Nephron progenitor cell (in vitro differentiated cells): ENCODE data around the gene AP1S1.
A peak's percentile ranks its signal among the peaks of the same experiment; 100 is the strongest.
"Not testable (repeated sequence)": the region's sequence is repeated elsewhere in the genome, so short reads cannot be mapped to it uniquely, and the experiment has no call there.

Experiments used
- DNase-seq: peaks from one replicate; pipeline ENCODE4 v3.0.0; 2021
- H3K27ac Mint-ChIP-seq: 2 replicates; pipeline ENCODE4 v1.8.0; 2021; ENCODE audit warnings: mild to moderate bottlenecking, moderate library complexity, mixed read lengths
- H3K27me3 Mint-ChIP-seq: 2 replicates; pipeline ENCODE4 v1.8.0; 2021; ENCODE audit warnings: mild to moderate bottlenecking, low read depth, mixed read lengths; ENCODE audit not compliant: poor library complexity
- H3K36me3 Mint-ChIP-seq: 2 replicates; pipeline ENCODE4 v1.8.0; 2021; ENCODE audit warnings: low read depth, mixed read lengths
- H3K4me1 Mint-ChIP-seq: 2 replicates; pipeline ENCODE4 v1.8.0; 2021; ENCODE audit warnings: mixed read lengths
- H3K4me3 Mint-ChIP-seq: 2 replicates; pipeline ENCODE4 v1.8.0; 2021; ENCODE audit warnings: mild to moderate bottlenecking, moderate library complexity, mixed read lengths
- H3K9me3 Mint-ChIP-seq: 2 replicates; pipeline ENCODE4 v1.8.0; 2021; ENCODE audit warnings: mild to moderate bottlenecking, moderate library complexity, mixed read lengths
- CTCF ChIP-seq: fragments of 200-600 bp; sonication (generic); IDR thresholded peaks from 2 replicates; pipeline ENCODE4 v1.5.0; 2021; ENCODE audit warnings: antibody characterized with exemption

AP1S1 gene

GRCh38 chr7:101116898-101117297 lies 37.4 kb upstream of the AP1S1 start:
- Mint-ChIP-seq H3K36me3 (no peaks in the 10 kb centered on the region), H3K27ac (no peak overlapping the region), H3K4me3 (no peak overlapping the region), H3K27me3 (peaks cover 1% of the 10 kb centered on the region), H3K9me3 (no peaks in the 10 kb centered on the region), H3K4me1 (peaks cover 11% of the 10 kb centered on the region)
- no peak for TF ChIP-seq CTCF
- DNase-seq: no peak

GRCh38 chr7:101118856-101119255 lies 35.4 kb upstream of the AP1S1 start:
- no peak for TF ChIP-seq CTCF
- Mint-ChIP-seq H3K4me3 (no peak overlapping the region), H3K36me3 (no peaks in the 10 kb centered on the region), H3K9me3 (no peaks in the 10 kb centered on the region), H3K4me1 (peaks cover 26% of the 10 kb centered on the region), H3K27me3 (peaks cover 12% of the 10 kb centered on the region), H3K27ac (no peak overlapping the region)
- no peak for DNase-seq

GRCh38 chr7:101119876-101120275 lies 34.4 kb upstream of the AP1S1 start:
- Mint-ChIP-seq H3K27me3 (peaks cover 12% of the 10 kb centered on the region), H3K4me3 (no peak overlapping the region), H3K27ac (peak overlapping the region; percentile 77)

GRCh38 chr7:101120315-101120714 lies 34.0 kb upstream of the AP1S1 start:
- no peaks in the 10 kb centered on the region for H3K36me3 Mint-ChIP-seq

More at GRCh38 chr7:101119876-101120275, 34.4 kb upstream of the AP1S1 start:
- DNase-seq: no peak
- no peak for TF ChIP-seq CTCF
- Mint-ChIP-seq H3K36me3 (no peaks in the 10 kb centered on the region), H3K9me3 (no peaks in the 10 kb centered on the region), H3K4me1 (peaks cover 32% of the 10 kb centered on the region)

GRCh38 chr7:101121631-101121990 lies 32.7 kb upstream of the AP1S1 start:
- not testable (repeated sequence) for DNase-seq, H3K36me3 Mint-ChIP-seq, H3K9me3 Mint-ChIP-seq, H3K4me3 Mint-ChIP-seq, H3K27ac Mint-ChIP-seq
- H3K4me1 Mint-ChIP-seq: peaks cover 44% of the 10 kb centered on the region
- peaks cover 13% of the 10 kb centered on the region for H3K27me3 Mint-ChIP-seq

More at GRCh38 chr7:101120315-101120714, 34.0 kb upstream of the AP1S1 start:
- H3K4me3 Mint-ChIP-seq: no peak overlapping the region
- no peak for TF ChIP-seq CTCF
- H3K27ac Mint-ChIP-seq: peak overlapping the region; percentile 69
- no peaks in the 10 kb centered on the region for H3K9me3 Mint-ChIP-seq
- no peak for DNase-seq
- H3K4me1 Mint-ChIP-seq: peaks cover 35% of the 10 kb centered on the region
- H3K27me3 Mint-ChIP-seq: peaks cover 12% of the 10 kb centered on the region

GRCh38 chr7:101121991-101122932 lies 32.0 kb upstream of the AP1S1 start:
- peaks cover 14% of the 10 kb centered on the region for H3K27me3 Mint-ChIP-seq
- H3K27ac Mint-ChIP-seq: peak overlapping the region; percentile 80
- peak overlapping the region; percentile 15 for H3K4me3 Mint-ChIP-seq
- no peak for TF ChIP-seq CTCF
- H3K4me1 Mint-ChIP-seq: peaks cover 50% of the 10 kb centered on the region
- peak; percentile 30 for DNase-seq
- H3K36me3 Mint-ChIP-seq: no peaks in the 10 kb centered on the region
- peaks cover 4% of the 10 kb centered on the region for H3K9me3 Mint-ChIP-seq
